ENCODE measurements around the gene AANAT. TPM values are rescaled to one million over a fixed set of nuclear protein-coding genes. Genes with fewer than 3 reads are reported as not detected.

Gene AANAT
- total RNA-seq, 4 donors from 2014 or later = not detected

DNA sequence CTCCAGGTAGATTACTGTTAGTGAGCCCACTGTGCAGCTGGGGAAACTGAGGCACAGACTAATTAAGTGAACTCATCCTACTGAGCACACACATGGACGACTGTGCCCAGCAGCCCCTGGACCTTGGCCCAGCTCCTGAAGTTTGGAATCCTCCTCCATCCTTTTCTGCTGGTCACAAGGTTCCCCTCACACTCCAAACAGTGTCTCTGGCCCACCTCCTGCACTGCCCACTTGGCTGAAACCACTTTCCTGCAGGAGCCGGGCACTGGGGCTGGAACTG lies 30.2 kb downstream of the AANAT start:
- no peaks in the 10 kb centered on the region for H3K9me3 ChIP-seq
- H3K27ac ChIP-seq = peak overlapping the region in 3 of 4 donors; percentile 72 to 88 (median 82)
- peaks cover 0 to 68% (median 34%) of the 10 kb centered on the region in 3 donors for H3K4me1 ChIP-seq
- TF ChIP-seq EP300 (IDR thresholded peaks at IDR 0.05) = no peak
- TF ChIP-seq, protein P1, sequence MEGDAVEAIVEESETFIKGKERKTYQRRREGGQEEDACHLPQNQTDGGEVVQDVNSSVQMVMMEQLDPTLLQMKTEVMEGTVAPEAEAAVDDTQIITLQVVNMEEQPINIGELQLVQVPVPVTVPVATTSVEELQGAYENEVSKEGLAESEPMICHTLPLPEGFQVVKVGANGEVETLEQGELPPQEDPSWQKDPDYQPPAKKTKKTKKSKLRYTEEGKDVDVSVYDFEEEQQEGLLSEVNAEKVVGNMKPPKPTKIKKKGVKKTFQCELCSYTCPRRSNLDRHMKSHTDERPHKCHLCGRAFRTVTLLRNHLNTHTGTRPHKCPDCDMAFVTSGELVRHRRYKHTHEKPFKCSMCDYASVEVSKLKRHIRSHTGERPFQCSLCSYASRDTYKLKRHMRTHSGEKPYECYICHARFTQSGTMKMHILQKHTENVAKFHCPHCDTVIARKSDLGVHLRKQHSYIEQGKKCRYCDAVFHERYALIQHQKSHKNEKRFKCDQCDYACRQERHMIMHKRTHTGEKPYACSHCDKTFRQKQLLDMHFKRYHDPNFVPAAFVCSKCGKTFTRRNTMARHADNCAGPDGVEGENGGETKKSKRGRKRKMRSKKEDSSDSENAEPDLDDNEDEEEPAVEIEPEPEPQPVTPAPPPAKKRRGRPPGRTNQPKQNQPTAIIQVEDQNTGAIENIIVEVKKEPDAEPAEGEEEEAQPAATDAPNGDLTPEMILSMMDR (IDR thresholded peaks at IDR 0.05) = no peak
- TF ChIP-seq POLR2AphosphoS5 (IDR thresholded peaks at IDR 0.05) = no peak
- no peak for TF ChIP-seq POLR2A (IDR thresholded peaks at IDR 0.05)
- H3K36me3 ChIP-seq = no peaks in the 10 kb centered on the region
- 0% methylated on average over 1 of the region's 2 CpGs; no CpG with 5 or more reads in 1 of the 2 donors for WGBS, 2 donors (ENCODE audit: low coverage in 1 of 2)
- peak overlapping the region in 1 of 2 donors; percentile 19 for H3K4me3 ChIP-seq
- no peaks in the 10 kb centered on the region for H3K27me3 ChIP-seq
- no peak for ATAC-seq

DNA sequence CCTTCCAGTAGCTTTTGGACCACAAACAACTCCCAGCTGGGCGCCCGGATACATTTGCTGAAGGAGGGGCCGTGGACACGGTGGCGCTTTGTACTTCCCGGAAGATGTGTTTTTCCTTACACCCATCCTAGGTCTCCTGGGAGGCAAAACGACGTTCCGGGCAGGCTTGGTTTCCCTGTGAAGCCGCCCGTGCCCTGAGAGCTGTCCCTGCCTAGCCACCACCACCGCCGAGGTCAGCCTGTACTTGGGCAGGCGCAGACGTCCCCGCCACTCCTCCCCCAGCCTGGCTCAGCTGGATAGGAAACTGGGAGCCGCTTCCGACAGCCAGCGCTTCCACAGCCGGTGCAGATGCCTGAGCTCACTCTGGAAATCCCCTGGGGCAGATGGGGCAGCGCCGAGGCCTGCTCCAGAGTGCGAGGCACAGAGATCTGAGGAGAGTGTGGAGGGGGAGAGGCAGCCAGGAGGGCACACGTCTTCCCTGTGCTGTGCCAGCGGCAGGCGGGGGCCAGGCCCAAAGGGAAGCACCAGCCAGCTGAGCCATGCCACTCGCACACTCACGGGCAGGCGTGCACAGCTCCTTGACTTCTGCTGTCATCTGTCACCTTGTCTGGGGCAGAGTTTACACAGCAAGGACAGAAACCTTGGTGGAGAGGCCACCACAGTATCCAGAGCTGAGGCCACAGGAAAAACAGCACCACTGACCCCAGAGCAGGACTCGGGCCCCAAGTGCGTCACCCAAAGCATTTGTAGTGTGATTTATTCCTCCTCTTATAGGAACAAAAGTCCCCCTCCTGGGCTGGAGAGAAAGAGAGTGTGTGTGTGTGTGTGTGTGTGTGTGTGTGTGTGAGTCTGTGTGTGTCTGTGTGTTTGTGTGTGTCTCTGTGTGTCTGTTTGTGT lies 30.8 kb downstream of the AANAT start:
- Histone ChIP-seq H3K27me3 (no peaks in the 10 kb centered on the region), H3K36me3 (no peaks in the 10 kb centered on the region), H3K27ac (peak overlapping the region in 3 of 4 donors; percentile 72 to 88 (median 82)), H3K4me1 (peaks cover 0 to 63% (median 32%) of the 10 kb centered on the region in 3 donors), H3K4me3 (peak overlapping the region in 1 of 2 donors; percentile 19), H3K9me3 (no peaks in the 10 kb centered on the region)
- WGBS, 2 donors (ENCODE audit: low coverage in 1 of 2) = 16 to 100% methylated on average over 1 to 10 of the region's 31 CpGs
- TF ChIP-seq, protein P1 (IDR thresholded peaks at IDR 0.05) = no peak
- TF ChIP-seq EP300 (IDR thresholded peaks at IDR 0.05) (no peak), POLR2AphosphoS5 (IDR thresholded peaks at IDR 0.05) (no peak), POLR2A (IDR thresholded peaks at IDR 0.05) (no peak)
- peak; percentile 42 for ATAC-seq

DNA sequence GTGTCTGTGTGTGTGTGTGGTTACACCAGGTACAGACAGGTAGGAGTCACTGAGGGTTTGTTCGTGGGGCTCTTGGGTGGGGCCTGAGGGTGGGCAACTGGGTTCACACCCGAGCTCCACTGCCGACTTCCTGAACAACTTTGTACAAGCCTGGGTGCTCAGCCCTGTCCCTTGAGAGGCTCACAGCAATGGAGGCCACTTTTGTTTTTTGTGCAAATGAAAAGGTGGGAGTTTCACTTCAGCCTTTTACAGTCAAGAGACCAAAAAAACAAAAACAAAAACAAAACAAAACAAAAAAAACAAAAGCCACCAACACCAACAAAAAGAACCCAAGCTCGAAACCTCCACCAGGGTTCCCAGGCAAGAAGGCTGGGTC lies 31.5 kb downstream of the AANAT start:
- Histone ChIP-seq H3K36me3 (no peaks in the 10 kb centered on the region), H3K27me3 (no peaks in the 10 kb centered on the region), H3K4me3 (peak overlapping the region in 1 of 2 donors; percentile 70), H3K27ac (peak overlapping the region in 3 of 4 donors; percentile 82 to 88 (median 82)), H3K9me3 (no peaks in the 10 kb centered on the region), H3K4me1 (peaks cover 0 to 56% (median 31%) of the 10 kb centered on the region in 3 donors)
- WGBS, 2 donors (ENCODE audit: low coverage in 1 of 2) = 100% methylated on average over 1 of the region's 4 CpGs; no CpG with 5 or more reads in 1 of the 2 donors
- ATAC-seq = no peak
- TF ChIP-seq POLR2AphosphoS5 (IDR thresholded peaks at IDR 0.05) = no peak
- TF ChIP-seq, protein P1 (IDR thresholded peaks at IDR 0.05) = no peak

DNA sequence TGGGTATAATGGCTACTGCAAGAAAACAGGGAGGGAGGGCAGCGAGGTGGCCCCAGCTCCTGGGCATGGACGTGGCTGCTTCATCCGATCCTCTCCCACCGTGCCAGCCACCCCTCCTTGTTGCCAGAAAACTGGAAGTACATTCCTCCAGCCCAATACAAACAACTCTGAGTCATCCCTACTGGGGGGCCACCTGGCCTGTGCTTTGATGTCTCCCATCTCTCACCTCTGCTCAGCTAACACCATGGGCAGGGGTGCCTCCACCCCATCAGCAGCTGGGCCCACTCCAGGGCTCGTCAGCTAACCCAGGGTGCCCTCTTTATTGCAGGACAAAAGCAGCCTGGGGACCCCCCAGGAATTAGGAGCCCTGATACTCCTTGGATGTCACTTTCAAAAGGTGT lies 31.9 kb downstream of the AANAT start:
- no peaks in the 10 kb centered on the region for H3K9me3 ChIP-seq
- no peak for ATAC-seq
- no peak for TF ChIP-seq EP300 (IDR thresholded peaks at IDR 0.05)
- TF ChIP-seq POLR2A (IDR thresholded peaks at IDR 0.05) = no peak
- TF ChIP-seq, protein P1 (IDR thresholded peaks at IDR 0.05) = no peak
- TF ChIP-seq POLR2AphosphoS5 (IDR thresholded peaks at IDR 0.05) = no peak
- no peaks in the 10 kb centered on the region for H3K27me3 ChIP-seq
- H3K27ac ChIP-seq = peak overlapping the region in 3 of 4 donors; percentile 82 to 88 (median 82)
- 73% methylated on average over 5 of the region's 5 CpGs; no CpG with 5 or more reads in 1 of the 2 donors for WGBS, 2 donors (ENCODE audit: low coverage in 1 of 2)
- H3K4me1 ChIP-seq = peaks cover 0 to 52% (median 31%) of the 10 kb centered on the region in 3 donors
- H3K36me3 ChIP-seq = no peaks in the 10 kb centered on the region
- H3K4me3 ChIP-seq = peak overlapping the region in 1 of 2 donors; percentile 70

All from gastroesophageal sphincter (tissue), 4 donors.